ENCODE data around the gene NUDT8.

The NUDT8 gene

GRCh38 chr11:67586568-67587250 is 43.0 kb downstream of the NUDT8 start:
- no peak for DNase-seq

DNA sequence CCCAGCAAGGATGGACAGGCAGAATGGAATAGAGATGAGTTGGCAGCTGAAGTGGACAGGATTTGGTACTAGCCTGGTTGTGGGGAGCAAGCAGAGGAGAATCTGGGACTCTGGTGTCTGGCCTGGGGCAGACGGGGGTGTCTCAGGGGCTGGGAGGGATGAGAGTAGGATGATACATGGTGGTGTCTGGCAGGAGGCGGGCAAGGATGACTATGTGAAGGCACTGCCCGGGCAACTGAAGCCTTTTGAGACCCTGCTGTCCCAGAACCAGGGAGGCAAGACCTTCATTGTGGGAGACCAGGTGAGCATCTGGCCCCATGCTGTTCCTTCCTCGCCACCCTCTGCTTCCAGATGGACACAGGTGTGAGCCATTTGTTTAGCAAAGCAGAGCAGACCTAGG is 43.8 kb downstream of the NUDT8 start:
- DNase-seq = no peak

- no peak for DNase-seq
Measured at GRCh38 chr11:67584881-67585873, 44.6 kb downstream of the NUDT8 start.

DNA sequence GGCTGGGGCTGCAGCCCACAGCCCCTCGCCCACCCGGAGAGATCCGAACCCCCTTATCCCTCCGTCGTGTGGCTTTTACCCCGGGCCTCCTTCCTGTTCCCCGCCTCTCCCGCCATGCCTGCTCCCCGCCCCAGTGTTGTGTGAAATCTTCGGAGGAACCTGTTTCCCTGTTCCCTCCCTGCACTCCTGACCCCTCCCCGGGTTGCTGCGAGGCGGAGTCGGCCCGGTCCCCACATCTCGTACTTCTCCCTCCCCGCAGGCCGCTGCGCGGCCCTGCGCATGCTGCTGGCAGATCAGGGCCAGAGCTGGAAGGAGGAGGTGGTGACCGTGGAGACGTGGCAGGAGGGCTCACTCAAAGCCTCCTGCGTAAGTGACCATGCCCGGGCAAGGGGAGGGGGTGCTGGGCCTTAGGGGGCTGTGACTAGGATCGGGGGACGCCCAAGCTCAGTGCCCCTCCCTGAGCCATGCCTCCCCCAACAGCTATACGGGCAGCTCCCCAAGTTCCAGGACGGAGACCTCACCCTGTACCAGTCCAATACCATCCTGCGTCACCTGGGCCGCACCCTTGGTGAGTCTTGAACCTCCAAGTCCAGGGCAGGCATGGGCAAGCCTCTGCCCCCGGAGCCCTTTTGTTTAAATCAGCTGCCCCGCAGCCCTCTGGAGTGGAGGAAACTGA is 45.4 kb downstream of the NUDT8 start:
- peak; percentile 23 for DNase-seq

DNA sequence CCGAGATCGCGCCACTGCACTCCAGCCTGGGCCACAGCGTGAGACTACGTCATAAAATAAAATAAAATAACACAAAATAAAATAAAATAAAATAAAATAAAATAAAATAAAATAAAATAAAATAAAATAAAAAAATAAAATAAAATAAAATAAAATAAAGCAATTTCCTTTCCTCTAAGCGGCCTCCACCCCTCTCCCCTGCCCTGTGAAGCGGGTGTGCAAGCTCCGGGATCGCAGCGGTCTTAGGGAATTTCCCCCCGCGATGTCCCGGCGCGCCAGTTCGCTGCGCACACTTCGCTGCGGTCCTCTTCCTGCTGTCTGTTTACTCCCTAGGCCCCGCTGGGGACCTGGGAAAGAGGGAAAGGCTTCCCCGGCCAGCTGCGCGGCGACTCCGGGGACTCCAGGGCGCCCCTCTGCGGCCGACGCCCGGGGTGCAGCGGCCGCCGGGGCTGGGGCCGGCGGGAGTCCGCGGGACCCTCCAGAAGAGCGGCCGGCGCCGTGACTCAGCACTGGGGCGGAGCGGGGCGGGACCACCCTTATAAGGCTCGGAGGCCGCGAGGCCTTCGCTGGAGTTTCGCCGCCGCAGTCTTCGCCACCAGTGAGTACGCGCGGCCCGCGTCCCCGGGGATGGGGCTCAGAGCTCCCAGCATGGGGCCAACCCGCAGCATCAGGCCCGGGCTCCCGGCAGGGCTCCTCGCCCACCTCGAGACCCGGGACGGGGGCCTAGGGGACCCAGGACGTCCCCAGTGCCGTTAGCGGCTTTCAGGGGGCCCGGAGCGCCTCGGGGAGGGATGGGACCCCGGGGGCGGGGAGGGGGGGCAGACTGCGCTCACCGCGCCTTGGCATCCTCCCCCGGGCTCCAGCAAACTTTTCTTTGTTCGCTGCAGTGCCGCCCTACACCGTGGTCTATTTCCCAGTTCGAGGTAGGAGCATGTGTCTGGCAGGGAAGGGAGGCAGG is 46.2 kb downstream of the NUDT8 start, which contains the start of gene GSTP1:
Gene GSTP1 (plus strand): TSS at position 566 of the 958 bp plus-strand sequence. CDS start 32 bp downstream, at position 598.
- DNase-seq = peak; percentile 84

DNA sequence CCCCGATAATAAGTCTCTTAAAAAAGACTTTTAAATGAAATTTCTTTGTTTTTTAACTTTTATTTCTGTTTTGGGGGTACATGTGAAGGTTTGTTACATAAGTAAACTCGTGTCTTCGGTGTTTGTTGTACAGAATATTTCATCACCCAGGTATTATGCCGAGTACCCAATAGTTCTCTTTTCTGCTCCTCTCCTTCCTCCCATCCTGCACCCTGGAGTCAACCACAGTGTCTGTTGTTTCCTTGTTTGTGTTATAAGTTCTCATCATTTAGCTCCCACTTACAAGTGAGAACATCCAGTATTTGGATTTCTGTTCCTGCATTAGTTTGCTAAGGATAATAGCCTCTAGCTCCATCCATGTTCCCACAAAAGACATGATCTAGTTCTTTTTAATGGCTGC is 47.7 kb downstream of the NUDT8 start:
- DNase-seq = no peak

DNA sequence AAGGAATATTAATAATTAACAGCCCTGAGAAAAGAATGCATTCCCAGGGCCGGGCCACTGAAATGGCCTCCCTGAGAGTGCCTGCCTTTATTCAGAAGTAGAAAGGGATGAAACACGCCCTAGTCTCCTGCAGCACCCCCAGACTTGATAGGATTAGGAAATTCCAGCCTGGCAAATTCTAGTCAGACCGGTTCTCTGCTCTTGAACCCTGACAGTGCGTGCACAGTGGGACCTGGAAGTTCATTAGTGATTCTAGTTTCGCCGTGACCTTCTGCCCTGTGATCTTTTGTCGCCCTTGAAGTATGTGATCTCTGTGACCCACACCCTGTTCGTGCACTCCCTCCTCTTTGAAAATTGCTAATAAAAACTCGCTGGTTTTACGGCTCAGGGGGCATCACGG is 48.3 kb downstream of the NUDT8 start:
- no peak for DNase-seq

- DNase-seq = no peak
Measured at GRCh38 chr11:67577951-67578350, 51.8 kb downstream of the NUDT8 start.
